ENCODE results near the gene SPEG.

SPEG gene

GRCh38 chr2:219444566-219445091 lies 10.0 kb downstream of the SPEG start:
- Mint-ChIP-seq H3K27ac (no peak overlapping the region), H3K4me3 (no peak overlapping the region), H3K4me1 (peaks cover 45% of the 10 kb centered on the region), H3K27me3 (ENCODE audit: low read depth, poor library complexity) (peaks cover 42% of the 10 kb centered on the region), H3K9me3 (no peaks in the 10 kb centered on the region), H3K36me3 (ENCODE audit: low read depth) (peaks cover under 1% of the 10 kb centered on the region)
- TF ChIP-seq, protein P1, sequence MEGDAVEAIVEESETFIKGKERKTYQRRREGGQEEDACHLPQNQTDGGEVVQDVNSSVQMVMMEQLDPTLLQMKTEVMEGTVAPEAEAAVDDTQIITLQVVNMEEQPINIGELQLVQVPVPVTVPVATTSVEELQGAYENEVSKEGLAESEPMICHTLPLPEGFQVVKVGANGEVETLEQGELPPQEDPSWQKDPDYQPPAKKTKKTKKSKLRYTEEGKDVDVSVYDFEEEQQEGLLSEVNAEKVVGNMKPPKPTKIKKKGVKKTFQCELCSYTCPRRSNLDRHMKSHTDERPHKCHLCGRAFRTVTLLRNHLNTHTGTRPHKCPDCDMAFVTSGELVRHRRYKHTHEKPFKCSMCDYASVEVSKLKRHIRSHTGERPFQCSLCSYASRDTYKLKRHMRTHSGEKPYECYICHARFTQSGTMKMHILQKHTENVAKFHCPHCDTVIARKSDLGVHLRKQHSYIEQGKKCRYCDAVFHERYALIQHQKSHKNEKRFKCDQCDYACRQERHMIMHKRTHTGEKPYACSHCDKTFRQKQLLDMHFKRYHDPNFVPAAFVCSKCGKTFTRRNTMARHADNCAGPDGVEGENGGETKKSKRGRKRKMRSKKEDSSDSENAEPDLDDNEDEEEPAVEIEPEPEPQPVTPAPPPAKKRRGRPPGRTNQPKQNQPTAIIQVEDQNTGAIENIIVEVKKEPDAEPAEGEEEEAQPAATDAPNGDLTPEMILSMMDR (IDR thresholded peaks at IDR 0.05) = no peak
- no peak for DNase-seq

DNA sequence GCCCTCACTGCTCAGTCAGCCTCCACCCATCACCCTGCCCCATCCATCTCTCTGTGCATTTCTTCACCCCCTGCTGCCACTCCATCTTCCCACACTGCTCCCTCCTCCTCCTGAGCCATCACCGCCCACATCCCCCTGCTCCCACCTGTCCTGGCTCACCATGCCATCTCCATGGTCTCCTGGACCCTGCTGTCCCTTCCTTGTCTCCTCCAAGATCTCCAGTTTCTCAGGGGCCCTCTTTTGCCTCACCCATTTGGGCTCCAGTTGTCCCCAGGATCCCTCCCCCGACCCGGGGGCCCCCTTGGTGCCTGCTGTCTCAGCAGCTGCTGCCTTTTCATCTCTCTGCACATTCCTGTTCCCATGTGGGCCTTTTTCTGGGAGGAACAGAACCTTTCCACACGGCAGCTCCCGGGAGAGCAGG lies 10.6 kb downstream of the SPEG start:
- no peak overlapping the region for H3K4me3 Mint-ChIP-seq
- H3K4me1 Mint-ChIP-seq = peaks cover 50% of the 10 kb centered on the region
- H3K27me3 Mint-ChIP-seq (ENCODE audit: low read depth, poor library complexity) = peaks cover 42% of the 10 kb centered on the region
- TF ChIP-seq, protein P1 (IDR thresholded peaks at IDR 0.05) = no peak
- peaks cover 6% of the 10 kb centered on the region for H3K36me3 Mint-ChIP-seq (ENCODE audit: low read depth)
- no peak overlapping the region for H3K27ac Mint-ChIP-seq
- DNase-seq = no peak
- H3K9me3 Mint-ChIP-seq = no peaks in the 10 kb centered on the region

DNA sequence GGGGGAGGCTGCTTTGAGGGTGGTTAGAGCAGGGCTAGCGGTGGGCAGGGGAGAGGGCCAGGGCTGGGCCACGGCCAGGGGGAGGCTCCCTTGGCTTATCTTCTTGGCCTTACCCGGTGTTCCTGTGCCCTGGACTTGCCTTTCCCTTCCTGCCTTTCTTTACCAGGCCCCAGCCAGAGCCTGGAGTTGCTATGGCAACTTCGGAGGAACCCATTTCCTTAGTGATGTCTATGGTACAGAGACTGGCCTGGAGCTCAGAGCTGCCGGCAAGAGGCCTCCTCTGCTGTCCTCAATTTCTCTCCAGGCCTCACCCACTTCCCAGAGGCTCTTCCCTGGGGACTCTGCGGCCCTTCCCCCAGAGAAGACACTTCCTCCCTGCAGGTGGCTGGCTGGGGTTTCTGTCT lies 11.5 kb downstream of the SPEG start:
- Mint-ChIP-seq H3K4me1 (peaks cover 50% of the 10 kb centered on the region), H3K4me3 (peak overlapping the region; percentile 18), H3K27ac (no peak overlapping the region), H3K9me3 (no peaks in the 10 kb centered on the region), H3K27me3 (ENCODE audit: low read depth, poor library complexity) (peaks cover 49% of the 10 kb centered on the region), H3K36me3 (ENCODE audit: low read depth) (peaks cover 6% of the 10 kb centered on the region)
- TF ChIP-seq, protein P1 (IDR thresholded peaks at IDR 0.05) = no peak
- DNase-seq = no peak

DNA sequence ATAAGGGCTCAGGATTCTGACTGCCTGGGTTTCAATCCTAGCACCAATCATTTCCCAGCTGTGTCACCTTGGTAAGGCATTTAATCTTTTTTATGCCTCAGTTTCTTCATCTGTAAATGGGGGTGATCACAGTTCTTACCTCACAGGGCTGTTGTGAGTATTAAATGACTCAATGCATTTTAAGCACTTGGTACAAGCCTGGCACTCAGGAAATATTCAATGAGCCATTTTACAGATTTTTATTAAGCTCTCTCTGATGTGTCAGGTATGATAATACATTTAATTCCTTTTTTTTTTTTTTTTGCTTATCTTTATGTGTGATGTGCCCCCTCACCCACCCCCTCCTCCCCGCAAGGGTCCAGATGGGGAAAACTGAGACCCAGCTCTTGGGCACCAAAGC lies 12.0 kb downstream of the SPEG start:
- Mint-ChIP-seq H3K4me3 (no peak overlapping the region), H3K4me1 (peaks cover 46% of the 10 kb centered on the region), H3K27ac (no peak overlapping the region), H3K27me3 (ENCODE audit: low read depth, poor library complexity) (peaks cover 44% of the 10 kb centered on the region), H3K36me3 (ENCODE audit: low read depth) (peaks cover 6% of the 10 kb centered on the region), H3K9me3 (no peaks in the 10 kb centered on the region)
- TF ChIP-seq, protein P1 (IDR thresholded peaks at IDR 0.05) = no peak
- DNase-seq = no peak

DNA sequence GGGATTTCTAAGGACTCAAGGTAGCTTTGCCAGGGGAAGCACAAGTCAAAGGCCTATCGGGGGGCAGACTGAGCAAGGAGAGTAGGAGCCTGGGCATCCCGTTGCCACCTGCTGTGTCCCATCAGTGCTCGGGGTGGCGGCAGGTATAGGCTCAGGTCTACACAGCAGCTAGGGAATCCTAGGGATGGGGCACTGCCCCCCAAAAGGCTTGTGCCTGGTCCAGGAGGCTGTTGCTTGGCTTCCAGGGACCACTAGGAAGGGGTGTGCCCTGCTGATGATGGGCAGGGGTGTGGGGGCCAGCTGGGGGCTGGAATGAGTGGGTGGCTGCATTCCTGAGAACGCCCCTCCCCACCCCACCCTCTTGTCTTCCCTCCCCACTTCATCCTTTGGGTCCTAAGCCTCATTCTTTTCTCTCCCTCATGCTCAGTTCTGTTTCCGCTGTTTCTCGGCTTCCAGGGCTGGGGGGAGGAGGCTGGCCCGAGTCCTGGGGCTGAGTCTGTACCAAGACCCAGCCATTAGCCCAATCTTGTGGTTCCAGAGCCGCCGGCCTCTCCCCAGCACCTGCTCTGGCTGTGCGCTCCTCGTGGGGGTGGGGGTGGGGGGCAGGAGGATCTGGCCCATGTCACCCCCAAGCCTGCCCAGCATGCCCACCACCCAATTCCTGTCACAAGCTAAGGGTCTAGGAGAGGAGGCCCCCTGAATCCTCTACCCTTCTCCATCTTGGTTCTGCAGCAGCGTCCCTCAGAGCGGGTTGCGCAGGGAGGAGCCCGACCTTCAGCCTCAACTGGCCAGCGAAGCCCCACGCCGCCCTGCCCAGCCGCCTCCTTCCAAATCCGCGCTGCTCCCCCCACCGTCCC lies 12.8 kb downstream of the SPEG start:
- no peak for DNase-seq
- Mint-ChIP-seq H3K27me3 (ENCODE audit: low read depth, poor library complexity) (peaks cover 47% of the 10 kb centered on the region), H3K36me3 (ENCODE audit: low read depth) (peaks cover 6% of the 10 kb centered on the region), H3K27ac (no peak overlapping the region), H3K4me3 (no peak overlapping the region), H3K9me3 (no peaks in the 10 kb centered on the region), H3K4me1 (peaks cover 49% of the 10 kb centered on the region)
- TF ChIP-seq, protein P1 (IDR thresholded peaks at IDR 0.05) = no peak
